DOHH2 (cell line): ENCODE results near the gene IL13RA1.
A peak's percentile ranks its signal among the peaks of the same experiment; 100 is the strongest.

Source experiments
- H3F3A ChIP-seq: fragments of 200-600 bp; sonication (generic), shearing (Covaris generic); 2 replicates; pipeline ENCODE4 v1.6.0; 2016; ENCODE audit warnings: antibody characterized with exemption, mild to moderate bottlenecking; ENCODE audit not compliant: control insufficient read depth, insufficient read depth
- H3K27ac ChIP-seq: fragments of 200-600 bp; sonication (generic); 2 replicates; pipeline ENCODE4 v1.5.1; 2014; ENCODE audit warnings: low read depth, mild to moderate bottlenecking, low read length, moderate library complexity
- H3K27me3 ChIP-seq: fragments of 200-600 bp; sonication (generic); 2 replicates; pipeline ENCODE4 v1.6.1; 2014; ENCODE audit warnings: mild to moderate bottlenecking, low read length, mixed read lengths; ENCODE audit not compliant: control insufficient read depth
- H3K36me3 ChIP-seq: fragments of 200-600 bp; sonication (generic); 2 replicates; pipeline ENCODE4 v1.6.1; 2014; ENCODE audit warnings: mild to moderate bottlenecking, low read length, moderate library complexity, mixed read lengths; ENCODE audit not compliant: control insufficient read depth
- H3K4me1 ChIP-seq: fragments of 200-600 bp; sonication (generic); 2 replicates; pipeline ENCODE4 v1.6.1; 2014; ENCODE audit warnings: mild to moderate bottlenecking, low read length, mixed read lengths; ENCODE audit not compliant: control insufficient read depth
- H3K4me2 ChIP-seq: fragments of 200-600 bp; sonication (generic); 2 replicates; pipeline ENCODE4 v1.6.0; 2014; ENCODE audit warnings: mild to moderate bottlenecking, low read length, moderate library complexity
- H3K4me3 ChIP-seq: fragments of 200-600 bp; sonication (generic); 2 replicates; pipeline ENCODE4 v1.5.1; 2014; ENCODE audit warnings: mild to moderate bottlenecking, low read length, mixed read lengths
- H3K79me2 ChIP-seq: fragments of 200-600 bp; sonication (generic); 2 replicates; pipeline ENCODE4 v1.6.1; 2014; ENCODE audit warnings: mild to moderate bottlenecking, low read length, mixed read lengths; ENCODE audit not compliant: control insufficient read depth
- H3K9me2 ChIP-seq: fragments of 200-600 bp; sonication (generic); replicated peaks from 2 replicates; pipeline ENCODE4 v1.6.1; 2014; ENCODE audit warnings: mild to moderate bottlenecking, low read length, mixed read lengths; ENCODE audit not compliant: control insufficient read depth
- H3K9me3 ChIP-seq: fragments of 200-600 bp; sonication (generic); 2 replicates; pipeline ENCODE4 v1.6.1; 2014; ENCODE audit warnings: antibody characterized with exemption, low read length, mixed read lengths; ENCODE audit not compliant: control insufficient read depth, insufficient read depth
- H4K20me1 ChIP-seq: fragments of 200-600 bp; sonication (generic); 2 replicates; pipeline ENCODE4 v1.6.0; 2014; ENCODE audit warnings: low read depth, mild to moderate bottlenecking, antibody characterized with exemption, low read length, moderate library complexity; ENCODE audit not compliant: control insufficient read depth, insufficient read depth
- EZH2phosphoT487 ChIP-seq: fragments of 200-600 bp; sonication (generic); IDR thresholded peaks from 2 replicates; pipeline ENCODE4 v1.6.1; 2017; ENCODE audit warnings: borderline replicate concordance, mild to moderate bottlenecking, antibody characterized with exemption, low read length, moderate library complexity, mixed read lengths
- TF ChIP-seq, protein P1 (sequence below): fragments of 200-600 bp; sonication (generic); IDR thresholded peaks from one replicate; pipeline ENCODE4 v1.5.1; 2014; ENCODE audit warnings: antibody characterized with exemption, mild to moderate bottlenecking, low read depth, low read length; ENCODE audit not compliant: poor library complexity, severe bottlenecking

Gene IL13RA1

DNA sequence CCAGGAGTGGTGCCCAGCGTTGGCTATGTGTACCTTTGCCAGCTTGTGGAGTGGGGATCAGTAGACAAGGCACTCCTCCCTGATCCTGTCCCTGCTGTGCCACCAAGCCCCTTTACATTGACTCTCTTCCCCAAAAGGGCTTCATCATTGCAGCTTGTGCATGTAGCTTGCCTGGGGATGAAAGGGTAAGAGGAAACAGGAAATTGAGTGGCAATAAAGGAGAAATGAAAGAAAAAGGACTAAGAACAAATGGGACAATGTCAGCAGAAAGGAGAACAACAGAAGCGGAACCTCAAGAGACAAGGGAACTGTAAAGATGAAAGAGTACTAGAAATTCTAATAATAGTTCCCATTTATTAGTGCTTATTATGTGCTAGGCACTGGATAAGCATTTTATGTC, 8.7 kb upstream of the IL13RA1 start:
- no peaks in the 10 kb centered on the region for H3K36me3 ChIP-seq
- no peak overlapping the region for H3K27ac ChIP-seq
- H3K4me2 ChIP-seq: peak overlapping the region; percentile 68
- H3F3A ChIP-seq: no peaks in the 10 kb centered on the region
- H3K79me2 ChIP-seq: no peaks in the 10 kb centered on the region
- no peaks in the 10 kb centered on the region for H3K9me2 ChIP-seq
- TF ChIP-seq, protein P1, sequence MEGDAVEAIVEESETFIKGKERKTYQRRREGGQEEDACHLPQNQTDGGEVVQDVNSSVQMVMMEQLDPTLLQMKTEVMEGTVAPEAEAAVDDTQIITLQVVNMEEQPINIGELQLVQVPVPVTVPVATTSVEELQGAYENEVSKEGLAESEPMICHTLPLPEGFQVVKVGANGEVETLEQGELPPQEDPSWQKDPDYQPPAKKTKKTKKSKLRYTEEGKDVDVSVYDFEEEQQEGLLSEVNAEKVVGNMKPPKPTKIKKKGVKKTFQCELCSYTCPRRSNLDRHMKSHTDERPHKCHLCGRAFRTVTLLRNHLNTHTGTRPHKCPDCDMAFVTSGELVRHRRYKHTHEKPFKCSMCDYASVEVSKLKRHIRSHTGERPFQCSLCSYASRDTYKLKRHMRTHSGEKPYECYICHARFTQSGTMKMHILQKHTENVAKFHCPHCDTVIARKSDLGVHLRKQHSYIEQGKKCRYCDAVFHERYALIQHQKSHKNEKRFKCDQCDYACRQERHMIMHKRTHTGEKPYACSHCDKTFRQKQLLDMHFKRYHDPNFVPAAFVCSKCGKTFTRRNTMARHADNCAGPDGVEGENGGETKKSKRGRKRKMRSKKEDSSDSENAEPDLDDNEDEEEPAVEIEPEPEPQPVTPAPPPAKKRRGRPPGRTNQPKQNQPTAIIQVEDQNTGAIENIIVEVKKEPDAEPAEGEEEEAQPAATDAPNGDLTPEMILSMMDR: no peak
- TF ChIP-seq EZH2phosphoT487: no peak
- H3K4me1 ChIP-seq: peaks cover 38% of the 10 kb centered on the region
- H4K20me1 ChIP-seq: no peaks in the 10 kb centered on the region
- H3K9me3 ChIP-seq: no peaks in the 10 kb centered on the region
- no peaks in the 10 kb centered on the region for H3K27me3 ChIP-seq
- H3K4me3 ChIP-seq: peak overlapping the region; percentile 41

DNA sequence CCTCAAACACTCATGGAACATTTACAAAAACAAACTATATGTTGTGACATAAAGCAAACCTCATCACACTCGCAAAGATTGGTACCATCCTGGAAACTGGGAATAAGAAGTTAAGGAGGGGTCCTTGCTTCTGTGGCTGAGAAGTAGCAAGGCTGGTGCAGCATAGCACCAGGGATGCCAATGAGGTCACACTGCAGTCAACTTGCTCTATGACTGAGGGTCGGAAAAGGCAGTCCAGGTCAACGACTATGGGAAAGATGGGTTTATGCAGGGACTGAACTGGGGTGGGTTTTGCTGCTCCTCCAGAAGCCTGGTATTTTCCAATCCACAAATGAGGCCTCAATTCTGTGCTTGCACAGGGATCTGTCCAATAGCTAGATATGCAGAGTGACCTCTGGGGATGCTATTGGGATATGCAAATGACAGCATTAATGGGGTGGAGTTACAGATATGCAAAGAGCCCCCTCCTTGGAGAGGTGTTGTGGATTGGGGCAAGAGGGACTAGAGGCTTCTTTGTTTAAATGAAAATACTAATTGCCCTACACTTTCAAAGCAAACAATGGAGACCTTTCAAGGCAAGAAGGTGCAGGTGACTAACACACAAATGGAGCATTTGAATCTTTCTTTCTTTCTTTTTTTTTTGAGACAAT, 7.2 kb upstream of the IL13RA1 start:
- Histone ChIP-seq H3K27ac (no peak overlapping the region), H3K79me2 (no peaks in the 10 kb centered on the region), H3F3A (no peaks in the 10 kb centered on the region), H3K4me2 (no peak overlapping the region), H3K36me3 (no peaks in the 10 kb centered on the region), H3K4me1 (peaks cover 40% of the 10 kb centered on the region), H3K9me3 (no peaks in the 10 kb centered on the region), H4K20me1 (no peaks in the 10 kb centered on the region), H3K27me3 (no peaks in the 10 kb centered on the region), H3K4me3 (no peak overlapping the region), H3K9me2 (no peaks in the 10 kb centered on the region)
- TF ChIP-seq, protein P1: no peak
- no peak for TF ChIP-seq EZH2phosphoT487

DNA sequence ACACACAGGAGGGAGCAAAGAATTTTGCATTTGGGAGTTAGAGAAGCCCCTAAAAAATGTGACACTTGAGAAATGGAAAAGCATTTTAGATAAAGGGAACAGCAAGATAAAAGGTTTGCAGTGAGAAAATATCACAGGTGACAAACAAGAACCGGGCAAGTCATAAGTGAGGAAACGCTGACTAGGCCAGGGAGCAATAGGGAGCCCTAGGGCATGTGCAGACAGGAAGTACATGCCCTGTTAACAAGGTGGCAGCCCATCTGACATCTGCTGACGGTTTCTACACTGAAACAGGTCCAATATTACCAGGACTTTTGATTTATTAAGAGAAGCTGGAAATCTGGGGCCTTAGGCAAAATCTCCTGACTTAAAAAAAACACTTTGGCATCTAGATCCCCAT, 4.0 kb upstream of the IL13RA1 start:
- peaks cover 35% of the 10 kb centered on the region for H3K4me1 ChIP-seq
- no peaks in the 10 kb centered on the region for H3K9me3 ChIP-seq
- H3K79me2 ChIP-seq: no peaks in the 10 kb centered on the region
- no peaks in the 10 kb centered on the region for H3K9me2 ChIP-seq
- H3F3A ChIP-seq: no peaks in the 10 kb centered on the region
- no peak overlapping the region for H3K4me3 ChIP-seq
- H3K36me3 ChIP-seq: no peaks in the 10 kb centered on the region
- H3K27me3 ChIP-seq: peaks cover 18% of the 10 kb centered on the region
- H3K27ac ChIP-seq: no peak overlapping the region
- H4K20me1 ChIP-seq: no peaks in the 10 kb centered on the region
- TF ChIP-seq EZH2phosphoT487: no peak
- TF ChIP-seq, protein P1: no peak
- H3K4me2 ChIP-seq: no peak overlapping the region
